ENCODE results near the gene CASP10. TPM values are rescaled to one million over a fixed set of nuclear protein-coding genes. Genes with fewer than 3 reads are reported as not detected.

Gene CASP10
- total RNA-seq, 4 donors from 2014 or later = 38.2 to 71.1 (median 46.2) TPM

- peaks cover 0 to 35% (median 4%) of the 10 kb centered on the region in 4 donors for H3K4me1 ChIP-seq
- H3K9me3 ChIP-seq = no peaks in the 10 kb centered on the region
- no peaks in the 10 kb centered on the region for H3K36me3 ChIP-seq
- H3K4me3 ChIP-seq = no peak overlapping the region
- no peaks in the 10 kb centered on the region for H3K27me3 ChIP-seq
- peak; percentile 86 to 97 (median 93) for DNase-seq
- TF ChIP-seq POLR2A (IDR thresholded peaks at IDR 0.05) = peak in 1 of 2 donors; percentile 29
- peak; percentile 83 to 98 (median 93) for TF ChIP-seq CTCF (IDR thresholded peaks at IDR 0.05)
- H3K27ac ChIP-seq = peak overlapping the region; percentile 35 to 92 (median 72)
Measured at GRCh38 chr2:201231781-201232466, 49.0 kb downstream of the CASP10 start.

GRCh38 chr2:201232467-201232815 lies 49.5 kb downstream of the CASP10 start:
- peak overlapping the region; percentile 78 to 92 (median 84) for H3K27ac ChIP-seq

GRCh38 chr2:201233192-201233811 lies 50.4 kb downstream of the CASP10 start:
- Histone ChIP-seq H3K27me3 (no peaks in the 10 kb centered on the region), H3K9me3 (no peaks in the 10 kb centered on the region), H3K36me3 (no peaks in the 10 kb centered on the region), H3K27ac (peak overlapping the region; percentile 78 to 92 (median 84)), H3K4me1 (peaks cover 0 to 27% (median 5%) of the 10 kb centered on the region in 4 donors), H3K4me3 (peak overlapping the region; percentile 38 to 65 (median 52))
- TF ChIP-seq CTCF (IDR thresholded peaks at IDR 0.05) = peak in 2 of 6 experiments; percentile 8 to 28
- peak; percentile 88 to 95 for TF ChIP-seq POLR2A (IDR thresholded peaks at IDR 0.05)
- peak; percentile 90 to 95 (median 90) for DNase-seq

More at GRCh38 chr2:201232467-201232815, 49.5 kb downstream of the CASP10 start:
- Histone ChIP-seq H3K36me3 (no peaks in the 10 kb centered on the region), H3K9me3 (no peaks in the 10 kb centered on the region), H3K4me1 (peaks cover 0 to 35% (median 4%) of the 10 kb centered on the region in 4 donors), H3K4me3 (peak overlapping the region in 2 of 4 donors; percentile 58 to 65), H3K27me3 (no peaks in the 10 kb centered on the region)
- DNase-seq = no peak
- TF ChIP-seq POLR2A (IDR thresholded peaks at IDR 0.05) = peak in 1 of 2 donors; percentile 4
- no peak for TF ChIP-seq CTCF (IDR thresholded peaks at IDR 0.05)

GRCh38 chr2:201233812-201234662 lies 51.1 kb downstream of the CASP10 start:
- TF ChIP-seq CTCF (IDR thresholded peaks at IDR 0.05) = no peak
- TF ChIP-seq POLR2A (IDR thresholded peaks at IDR 0.05) = no peak
- H3K36me3 ChIP-seq = no peaks in the 10 kb centered on the region
- H3K27me3 ChIP-seq = no peaks in the 10 kb centered on the region
- H3K9me3 ChIP-seq = no peaks in the 10 kb centered on the region
- peak in 2 of 3 donors; percentile 40 to 70 for DNase-seq
- peak overlapping the region; percentile 38 to 65 (median 52) for H3K4me3 ChIP-seq
- H3K27ac ChIP-seq = peak overlapping the region; percentile 78 to 92 (median 84)
- H3K4me1 ChIP-seq = peaks cover 0 to 21% (median 5%) of the 10 kb centered on the region in 4 donors

GRCh38 chr2:201234663-201235135 lies 51.8 kb downstream of the CASP10 start:
- H3K27ac ChIP-seq = peak overlapping the region in 3 of 4 donors; percentile 78 to 89 (median 79)
- DNase-seq = no peak
- peaks cover 0 to 21% (median 5%) of the 10 kb centered on the region in 4 donors for H3K4me1 ChIP-seq
- H3K27me3 ChIP-seq = no peaks in the 10 kb centered on the region
- no peaks in the 10 kb centered on the region for H3K36me3 ChIP-seq
- no peaks in the 10 kb centered on the region for H3K9me3 ChIP-seq
- H3K4me3 ChIP-seq = peak overlapping the region; percentile 38 to 65 (median 52)
- TF ChIP-seq POLR2A (IDR thresholded peaks at IDR 0.05) (no peak), CTCF (IDR thresholded peaks at IDR 0.05) (no peak)

All from Peyer's patch (tissue), 4 donors.